MM.1S (cell line): ENCODE results near the gene FANCL.

ENCODE experiments used
- DNase-seq: peaks from one replicate; pipeline ENCODE4 v3.0.0-alpha.2; 2015
- H2AFZ ChIP-seq: fragments of 300-600 bp; sonication (generic); 2 replicates; pipeline ENCODE4 v1.6.0; 2016; ENCODE audit warnings: antibody characterized with exemption, low read length
- H3F3A ChIP-seq: fragments of 300-600 bp; sonication (generic); 2 replicates; pipeline ENCODE4 v1.6.1; 2016; ENCODE audit warnings: mild to moderate bottlenecking, antibody characterized with exemption, low read length, moderate library complexity, mixed read lengths; ENCODE audit not compliant: insufficient read depth
- H3K27ac ChIP-seq: fragments of 300-600 bp; sonication (generic); 2 replicates; pipeline ENCODE4 v1.5.1; 2016; ENCODE audit warnings: mild to moderate bottlenecking, low read length
- H3K27me3 ChIP-seq: fragments of 300-600 bp; sonication (generic); replicated peaks from 2 replicates; pipeline ENCODE4 v1.6.0; 2016; ENCODE audit warnings: low read length; ENCODE audit not compliant: insufficient read depth
- H3K36me3 ChIP-seq: fragments of 300-600 bp; sonication (generic); replicated peaks from 2 replicates; pipeline ENCODE4 v1.6.1; 2016; ENCODE audit warnings: mild to moderate bottlenecking, low read length, mixed read lengths; ENCODE audit not compliant: insufficient read depth
- H3K4me1 ChIP-seq: fragments of 300-600 bp; sonication (generic); 2 replicates; pipeline ENCODE4 v1.6.1; 2016; ENCODE audit warnings: low read length, mixed read lengths
- H3K4me2 ChIP-seq: fragments of 300-600 bp; sonication (generic); 2 replicates; pipeline ENCODE4 v1.6.0; 2016; ENCODE audit warnings: low read depth, low read length
- H3K4me3 ChIP-seq: fragments of 300-600 bp; sonication (generic); 2 replicates; pipeline ENCODE4 v1.5.1; 2016; ENCODE audit warnings: low read length, mixed read lengths
- H3K79me2 ChIP-seq: fragments of 300-600 bp; sonication (generic); 2 replicates; pipeline ENCODE4 v1.6.1; 2016; ENCODE audit warnings: mixed run types, low read length, mixed read lengths
- H3K9ac ChIP-seq: fragments of 300-600 bp; sonication (generic); 2 replicates; pipeline ENCODE4 v1.6.1; 2016; ENCODE audit warnings: low read length, mixed read lengths
- H3K9me2 ChIP-seq: fragments of 300-600 bp; sonication (generic); replicated peaks from 2 replicates; pipeline ENCODE4 v1.6.1; 2016; ENCODE audit warnings: mild to moderate bottlenecking, low read length, mixed read lengths; ENCODE audit not compliant: insufficient read depth
- H3K9me3 ChIP-seq: fragments of 300-600 bp; sonication (generic); replicated peaks from 2 replicates; pipeline ENCODE4 v1.6.1; 2016; ENCODE audit warnings: mild to moderate bottlenecking, low read length, mixed read lengths; ENCODE audit not compliant: insufficient read depth
- H4K20me1 ChIP-seq: fragments of 300-600 bp; sonication (generic); 2 replicates; pipeline ENCODE4 v1.6.1; 2016; ENCODE audit warnings: mild to moderate bottlenecking, low read length, moderate library complexity, mixed read lengths; ENCODE audit not compliant: insufficient read depth
- CTCF ChIP-seq: fragments of 300-600 bp; sonication (generic); IDR thresholded peaks from 2 replicates; pipeline ENCODE4 v1.5.1; 2016; ENCODE audit warnings: antibody characterized with exemption, low read length, mixed read lengths
- EZH2 ChIP-seq: fragments of 300-600 bp; sonication (generic); optimal IDR thresholded peaks from 2 replicates; pipeline ENCODE3; 2017; ENCODE audit warnings: low read depth, mild to moderate bottlenecking, antibody characterized with exemption, low read length, mixed read lengths
- EZH2phosphoT487 ChIP-seq: fragments of 300-600 bp; sonication (generic); IDR thresholded peaks from 2 replicates; pipeline ENCODE4 v1.6.1; 2018; ENCODE audit warnings: antibody characterized with exemption, low read length

FANCL gene

GRCh38 chr2:58237741-58238140, 3.4 kb downstream of the FANCL start:
- H2AFZ ChIP-seq = no peak overlapping the region
- 0 out of 2 replicates have a peak, but pooled peaks cover 3% of the 10 kb centered on the region for H3F3A ChIP-seq
- no peak overlapping the region for H3K4me3 ChIP-seq
- TF ChIP-seq EZH2 (no peak), CTCF (no peak), EZH2phosphoT487 (no peak)
- peaks cover 4% of the 10 kb centered on the region; the same call in 1 of the 2 replicates for H3K4me1 ChIP-seq
- no peaks in the 10 kb centered on the region for H3K9me2 ChIP-seq
- H3K27ac ChIP-seq = no peak overlapping the region
- no peaks in the 10 kb centered on the region for H3K9me3 ChIP-seq
- no peak overlapping the region for H3K4me2 ChIP-seq
- DNase-seq = no peak
- H3K79me2 ChIP-seq = peaks cover 82% of the 10 kb centered on the region
- H4K20me1 ChIP-seq = no peaks in the 10 kb centered on the region
- no peaks in the 10 kb centered on the region for H3K27me3 ChIP-seq
- no peaks in the 10 kb centered on the region for H3K36me3 ChIP-seq
- H3K9ac ChIP-seq = no peak overlapping the region

- TF ChIP-seq EZH2 (no peak), CTCF (no peak), EZH2phosphoT487 (no peak)
- no peaks in the 10 kb centered on the region for H3K27me3 ChIP-seq
- 0 out of 2 replicates have a peak, but pooled peaks cover 1% of the 10 kb centered on the region for H3F3A ChIP-seq
- no peak overlapping the region for H3K27ac ChIP-seq
- no peaks in the 10 kb centered on the region; the same call in 1 of the 2 replicates for H4K20me1 ChIP-seq
- no peak overlapping the region for H3K4me2 ChIP-seq
- no peaks in the 10 kb centered on the region for H3K9me2 ChIP-seq
- no peak overlapping the region for H3K9ac ChIP-seq
- no peaks in the 10 kb centered on the region for H3K36me3 ChIP-seq
- peaks cover 4% of the 10 kb centered on the region; the same call in 1 of the 2 replicates for H3K4me1 ChIP-seq
- peaks cover 96% of the 10 kb centered on the region for H3K79me2 ChIP-seq
- DNase-seq = no peak
- H3K9me3 ChIP-seq = no peaks in the 10 kb centered on the region
- H3K4me3 ChIP-seq = no peak overlapping the region
- no peak overlapping the region for H2AFZ ChIP-seq
These were observed 5.1 kb downstream of the FANCL start for GRCh38 chr2:58235984-58236383.

GRCh38 chr2:58235170-58235569, 6.0 kb downstream of the FANCL start:
- Histone ChIP-seq H3K4me3 (no peak overlapping the region), H3K79me2 (peaks cover 93% of the 10 kb centered on the region), H3K4me1 (peaks cover 2% of the 10 kb centered on the region; the same call in 1 of the 2 replicates)

More at GRCh38 chr2:58235170-58235569, 6.0 kb downstream of the FANCL start:
- no peak for DNase-seq
- Histone ChIP-seq H3K9ac (no peak overlapping the region), H3K27ac (no peak overlapping the region), H3F3A (no peaks in the 10 kb centered on the region), H2AFZ (no peak overlapping the region), H3K4me2 (no peak overlapping the region), H3K36me3 (no peaks in the 10 kb centered on the region), H3K9me3 (no peaks in the 10 kb centered on the region), H3K27me3 (no peaks in the 10 kb centered on the region), H4K20me1 (no peaks in the 10 kb centered on the region; the same call in 1 of the 2 replicates), H3K9me2 (no peaks in the 10 kb centered on the region)
- TF ChIP-seq EZH2 (no peak), CTCF (no peak), EZH2phosphoT487 (no peak)
